ENCODE results near the gene PAOX. TPM values are rescaled to one million over a fixed set of nuclear protein-coding genes. Genes with fewer than 3 reads are reported as not detected.

Gene PAOX
- total RNA-seq, 1 donor = 7.8 TPM

GRCh38 chr10:133438711-133439273, 59.7 kb downstream of the PAOX start:
- TF ChIP-seq, protein P1, sequence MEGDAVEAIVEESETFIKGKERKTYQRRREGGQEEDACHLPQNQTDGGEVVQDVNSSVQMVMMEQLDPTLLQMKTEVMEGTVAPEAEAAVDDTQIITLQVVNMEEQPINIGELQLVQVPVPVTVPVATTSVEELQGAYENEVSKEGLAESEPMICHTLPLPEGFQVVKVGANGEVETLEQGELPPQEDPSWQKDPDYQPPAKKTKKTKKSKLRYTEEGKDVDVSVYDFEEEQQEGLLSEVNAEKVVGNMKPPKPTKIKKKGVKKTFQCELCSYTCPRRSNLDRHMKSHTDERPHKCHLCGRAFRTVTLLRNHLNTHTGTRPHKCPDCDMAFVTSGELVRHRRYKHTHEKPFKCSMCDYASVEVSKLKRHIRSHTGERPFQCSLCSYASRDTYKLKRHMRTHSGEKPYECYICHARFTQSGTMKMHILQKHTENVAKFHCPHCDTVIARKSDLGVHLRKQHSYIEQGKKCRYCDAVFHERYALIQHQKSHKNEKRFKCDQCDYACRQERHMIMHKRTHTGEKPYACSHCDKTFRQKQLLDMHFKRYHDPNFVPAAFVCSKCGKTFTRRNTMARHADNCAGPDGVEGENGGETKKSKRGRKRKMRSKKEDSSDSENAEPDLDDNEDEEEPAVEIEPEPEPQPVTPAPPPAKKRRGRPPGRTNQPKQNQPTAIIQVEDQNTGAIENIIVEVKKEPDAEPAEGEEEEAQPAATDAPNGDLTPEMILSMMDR (IDR thresholded peaks at IDR 0.05; ENCODE audit: insufficient read depth, low read depth, low read length) = peak; percentile 32
- no peak overlapping the region for H3K4me3 ChIP-seq (ENCODE audit: low read depth, low read length)
- peak; percentile 11 for DNase-seq (ENCODE audit: low read depth)

- TF ChIP-seq, protein P1 (IDR thresholded peaks at IDR 0.05; ENCODE audit: insufficient read depth, low read depth, low read length) = no peak
- no peak overlapping the region for H3K4me3 ChIP-seq (ENCODE audit: low read depth, low read length)
- DNase-seq (ENCODE audit: low read depth) = no peak
Observed at GRCh38 chr10:133439517-133440461, 60.7 kb downstream of the PAOX start.

DNA sequence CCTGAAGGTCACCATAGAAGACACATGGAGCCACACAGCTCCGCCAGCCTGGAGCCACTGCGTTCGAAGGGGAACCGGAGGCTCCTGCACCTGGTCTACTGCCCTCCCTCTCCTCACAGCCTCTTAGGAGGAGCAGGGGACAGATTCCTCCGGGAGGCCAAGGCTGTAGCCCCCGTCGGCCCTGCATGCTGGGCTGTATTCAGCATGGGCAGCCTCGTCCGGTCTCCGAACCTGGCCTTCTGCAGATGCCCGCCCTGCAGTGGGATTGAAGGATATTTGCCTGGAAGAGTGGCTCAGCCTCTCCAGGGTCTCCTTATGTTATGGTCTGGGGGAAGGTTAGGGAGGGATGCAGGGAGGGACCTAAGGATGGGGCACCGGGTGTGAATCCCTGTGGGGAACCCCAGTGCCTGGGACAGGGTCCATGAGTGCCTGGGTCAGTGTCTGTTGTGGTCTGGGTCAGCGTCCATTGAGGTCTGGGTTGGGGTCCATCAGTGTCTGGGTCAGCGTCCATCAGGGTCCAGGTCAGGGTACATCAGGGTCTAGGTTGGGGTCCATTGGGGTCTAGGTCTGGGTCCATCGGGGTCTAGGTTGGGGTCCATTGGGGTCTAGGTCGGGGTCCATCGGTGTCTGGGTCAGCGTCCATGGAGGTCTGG, 61.7 kb downstream of the PAOX start:
- TF ChIP-seq, protein P1 (IDR thresholded peaks at IDR 0.05; ENCODE audit: insufficient read depth, low read depth, low read length) = no peak
- H3K4me3 ChIP-seq (ENCODE audit: low read depth, low read length) = no peak overlapping the region
- no peak for DNase-seq (ENCODE audit: low read depth)

Small RNA genes lying within 50 kb of the gene (small RNA-seq; reads per million reads assigned to genes)
- not detected for gene AL360181.4
- gene BANF1P2 = not detected
- 0.28 reads per million for gene MIR3944

Other genes starting within 250 kb of the PAOX start
- gene KNDC1, start 219.0 kb upstream of the PAOX start, total RNA-seq = 1.9 and 5.6 TPM in 2 replicates
- gene UTF1, start 149.0 kb upstream of the PAOX start, total RNA-seq = not detected in 2 replicates
- not detected in 2 replicates for gene VENTX, start 141.4 kb upstream of the PAOX start, total RNA-seq
- 2.3 and 7.8 TPM in 2 replicates for gene ADAM8, start 102.4 kb upstream of the PAOX start, total RNA-seq
- 56.7 and 66.9 TPM in 2 replicates for gene TUBGCP2, start 70.4 kb upstream of the PAOX start, total RNA-seq
- gene ZNF511, start 70.3 kb upstream of the PAOX start, total RNA-seq = 21.2 and 27.1 TPM in 2 replicates
- gene CALY, start 42.4 kb upstream of the PAOX start, total RNA-seq = not detected in 2 replicates
- not detected in 2 replicates for gene PRAP1, start 31.9 kb upstream of the PAOX start, total RNA-seq
- 7.3 and 13.2 TPM in 2 replicates for gene FUOM, start 21.2 kb upstream of the PAOX start, total RNA-seq
- 50.3 and 59.6 TPM in 2 replicates for gene ECHS1, start 5.9 kb upstream of the PAOX start, total RNA-seq
- 22.5 and 35.4 TPM in 2 replicates for gene MTG1, start 14.9 kb downstream of the PAOX start, total RNA-seq
- gene SPRN, start 45.4 kb downstream of the PAOX start, total RNA-seq = 0.32 and 0.43 TPM in 2 replicates
- gene SCART1, start 74.7 kb downstream of the PAOX start, total RNA-seq = 2.6 and 4.2 TPM in 2 replicates
- 1.3 and 1.6 TPM in 2 replicates for gene CYP2E1, start 148.1 kb downstream of the PAOX start, total RNA-seq
- 1.3 and 1.6 TPM in 2 replicates for gene SYCE1, start 186.3 kb downstream of the PAOX start, total RNA-seq
- under 0.01 TPM in 1 of 2 replicates, not detected in the other for gene FRG2B, start 247.5 kb downstream of the PAOX start, total RNA-seq